ENCODE results near the gene ANKRD24.
"Not testable (repeated sequence)": the region's sequence is repeated elsewhere in the genome, so short reads cannot be mapped to it uniquely, and the experiment has no call there.

Gene ANKRD24

DNA sequence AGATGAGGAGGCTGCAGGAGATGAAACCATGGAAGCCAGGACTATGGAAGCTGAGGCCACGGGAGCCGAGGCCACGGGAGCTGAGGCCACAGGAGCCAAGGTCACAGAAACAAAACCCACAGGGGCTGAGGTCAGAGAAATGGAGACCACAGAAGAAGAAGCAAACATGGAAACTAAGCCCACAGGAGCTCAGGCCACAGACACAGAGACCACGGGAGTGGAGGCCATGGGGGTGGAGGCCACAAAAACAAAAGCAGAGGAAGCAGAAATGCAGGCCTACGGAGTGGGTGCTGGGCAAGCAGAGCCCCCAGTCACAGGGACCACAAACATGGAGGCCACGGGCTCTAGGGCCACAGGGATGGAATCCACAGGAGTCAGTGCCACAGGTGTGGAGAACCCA is 34.4 kb downstream of the ANKRD24 start:
- Histone ChIP-seq H3K4me3 (ENCODE audit: low read length) (no peak overlapping the region), H3K27ac (ENCODE audit: low read length) (no peak overlapping the region)
- WGBS (ENCODE audit: insufficient coverage, insufficient read length) = no CpG with 5 or more reads among the region's 6 CpGs

DNA sequence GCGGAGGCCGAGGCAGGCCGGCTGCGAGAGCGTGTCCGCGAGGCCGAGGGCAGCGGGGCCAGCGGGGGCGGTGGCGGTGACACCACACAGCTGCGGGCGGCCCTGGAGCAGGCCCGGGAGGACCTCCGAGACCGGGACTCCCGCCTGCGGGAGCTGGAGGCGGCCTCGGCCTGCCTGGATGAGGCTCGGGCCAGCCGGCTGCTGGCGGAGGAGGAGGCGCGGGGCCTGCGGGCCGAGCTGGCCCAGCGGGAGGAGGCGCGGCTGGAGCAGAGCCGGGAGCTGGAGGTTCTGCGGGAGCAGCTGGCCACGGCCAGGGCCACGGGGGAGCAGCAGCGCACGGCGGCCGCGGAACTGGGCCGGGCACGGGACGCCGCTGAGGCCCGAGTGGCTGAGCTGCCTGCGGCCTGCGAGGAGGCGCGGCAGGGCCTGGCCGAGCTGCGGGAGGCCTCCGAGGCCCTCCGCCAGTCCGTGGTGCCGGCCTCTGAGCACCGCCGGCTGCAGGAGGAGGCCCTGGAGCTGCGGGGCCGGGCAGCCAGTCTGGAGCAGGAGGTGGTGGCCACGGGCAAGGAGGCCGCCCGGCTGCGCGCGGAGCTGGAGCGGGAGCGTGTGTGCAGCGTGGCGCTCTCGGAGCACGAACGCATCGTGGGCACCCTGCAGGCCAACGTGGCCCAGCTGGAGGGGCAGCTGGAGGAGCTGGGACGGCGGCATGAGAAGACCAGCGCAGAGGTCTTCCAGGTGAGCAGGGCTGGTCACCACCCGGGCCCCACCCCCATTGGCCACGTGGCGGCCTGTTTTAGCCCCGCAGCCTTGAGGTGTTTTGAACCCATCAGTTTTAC is 35.2 kb downstream of the ANKRD24 start:
- no peaks in the 10 kb centered on the region for H3K4me1 ChIP-seq (ENCODE audit: control insufficient read depth, insufficient read depth, low read length)
- no peak overlapping the region for H3K27ac ChIP-seq (ENCODE audit: low read length)
- DNase-seq (ENCODE audit: low read depth, low spot score) = no peak
- WGBS (ENCODE audit: insufficient coverage, insufficient read length) = no CpG with 5 or more reads among the region's 81 CpGs
- H3K4me3 ChIP-seq (ENCODE audit: low read length) = no peak overlapping the region
- no peaks in the 10 kb centered on the region for H3K27me3 ChIP-seq (ENCODE audit: control insufficient read depth, insufficient read depth, low read length)
- no peaks in the 10 kb centered on the region for H3K9me3 ChIP-seq (ENCODE audit: control insufficient read depth, insufficient read depth, low read length)
- H3K36me3 ChIP-seq (ENCODE audit: control insufficient read depth, insufficient read depth, low read length) = peaks cover 2% of the 10 kb centered on the region; the same call in 1 of the 2 replicates

More for the DNA sequence above, 34.4 kb downstream of the ANKRD24 start:
- peaks cover 2% of the 10 kb centered on the region; the same call in 1 of the 2 replicates for H3K36me3 ChIP-seq (ENCODE audit: control insufficient read depth, insufficient read depth, low read length)
- H3K27me3 ChIP-seq (ENCODE audit: control insufficient read depth, insufficient read depth, low read length) = no peaks in the 10 kb centered on the region
- H3K4me1 ChIP-seq (ENCODE audit: control insufficient read depth, insufficient read depth, low read length) = no peaks in the 10 kb centered on the region
- no peaks in the 10 kb centered on the region for H3K9me3 ChIP-seq (ENCODE audit: control insufficient read depth, insufficient read depth, low read length)
- no peak for DNase-seq (ENCODE audit: low read depth, low spot score)

DNA sequence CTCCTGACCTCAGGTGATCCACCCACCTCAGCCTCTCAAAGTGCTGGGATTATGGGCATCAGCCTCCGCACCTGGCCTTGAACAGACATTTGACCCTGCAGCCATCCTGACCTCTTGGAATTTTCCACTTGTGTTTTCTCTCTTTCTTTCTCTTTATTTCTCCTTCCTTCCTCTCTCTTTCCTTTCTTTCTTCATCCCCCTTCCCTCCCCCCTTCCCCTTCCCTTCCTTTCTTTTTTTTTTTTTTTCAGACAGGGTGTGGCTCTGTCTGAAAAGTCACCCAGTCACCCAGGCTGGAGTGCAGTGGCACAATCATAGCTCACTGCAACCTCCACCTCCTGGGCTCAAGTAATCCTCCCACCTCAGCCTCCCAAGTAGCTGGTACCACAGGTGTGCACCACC is 36.0 kb downstream of the ANKRD24 start:
- not testable (repeated sequence) for H3K4me3 ChIP-seq (ENCODE audit: low read length); H3K4me1 ChIP-seq (ENCODE audit: control insufficient read depth, insufficient read depth, low read length); H3K27ac ChIP-seq (ENCODE audit: low read length); H3K9me3 ChIP-seq (ENCODE audit: control insufficient read depth, insufficient read depth, low read length); H3K36me3 ChIP-seq (ENCODE audit: control insufficient read depth, insufficient read depth, low read length); DNase-seq (ENCODE audit: low read depth, low spot score); H3K27me3 ChIP-seq (ENCODE audit: control insufficient read depth, insufficient read depth, low read length)
- no CpG with 5 or more reads among the region's 1 CpG for WGBS (ENCODE audit: insufficient coverage, insufficient read length)

DNA sequence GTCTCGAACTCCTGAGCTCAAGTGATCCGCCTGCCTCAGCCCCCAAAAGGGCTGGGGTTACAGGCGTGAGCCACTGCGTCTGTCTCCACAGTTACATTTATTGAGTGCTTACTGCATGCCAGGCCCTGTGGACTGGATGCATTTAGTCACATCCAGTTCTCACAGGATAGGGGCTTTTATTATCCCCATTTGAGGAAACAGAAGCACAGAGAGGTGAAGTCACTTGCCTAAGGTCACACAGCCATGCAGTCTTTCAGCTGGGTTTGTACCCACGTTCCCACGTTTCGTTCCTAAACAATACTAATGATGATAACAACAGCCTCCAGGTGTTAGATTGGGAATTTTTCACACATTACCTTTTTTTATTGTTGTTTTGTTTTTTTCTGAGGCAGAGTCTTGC is 37.7 kb downstream of the ANKRD24 start:
- no peak overlapping the region for H3K4me3 ChIP-seq (ENCODE audit: low read length)
- no peak for DNase-seq (ENCODE audit: low read depth, low spot score)
- no peaks in the 10 kb centered on the region for H3K9me3 ChIP-seq (ENCODE audit: control insufficient read depth, insufficient read depth, low read length)
- H3K36me3 ChIP-seq (ENCODE audit: control insufficient read depth, insufficient read depth, low read length) = peaks cover 2% of the 10 kb centered on the region; the same call in 1 of the 2 replicates
- no peak overlapping the region for H3K27ac ChIP-seq (ENCODE audit: low read length)
- whole genome bisulfite sequencing (ENCODE audit: insufficient coverage, insufficient read length) = no CpG with 5 or more reads among the region's 7 CpGs
- no peaks in the 10 kb centered on the region for H3K27me3 ChIP-seq (ENCODE audit: control insufficient read depth, insufficient read depth, low read length)
- H3K4me1 ChIP-seq (ENCODE audit: control insufficient read depth, insufficient read depth, low read length) = no peaks in the 10 kb centered on the region

DNA sequence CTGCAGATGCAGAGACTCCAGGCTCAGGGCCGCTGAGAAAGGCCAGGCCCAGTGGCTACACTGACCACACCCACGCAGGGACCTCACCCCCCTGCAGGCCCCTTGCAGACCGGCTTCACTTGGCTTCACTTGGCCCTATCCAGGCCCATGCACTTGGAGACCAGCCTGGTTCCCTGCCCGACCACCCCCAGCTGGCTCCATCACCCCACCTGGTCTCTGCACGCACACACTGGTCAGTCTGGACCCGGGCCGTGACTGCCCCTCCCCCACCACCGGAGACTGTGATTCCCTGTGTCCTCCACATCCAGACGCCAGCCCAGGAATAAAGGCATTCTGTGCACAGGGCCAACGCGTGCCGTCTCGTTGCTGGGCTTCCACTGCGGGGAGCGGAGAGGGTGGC is 42.0 kb downstream of the ANKRD24 start:
- DNase-seq (ENCODE audit: low read depth, low spot score) = no peak
- no CpG with 5 or more reads among the region's 15 CpGs for WGBS (ENCODE audit: insufficient coverage, insufficient read length)
- Histone ChIP-seq H3K36me3 (ENCODE audit: control insufficient read depth, insufficient read depth, low read length) (no peaks in the 10 kb centered on the region), H3K27ac (ENCODE audit: low read length) (no peak overlapping the region), H3K4me3 (ENCODE audit: low read length) (no peak overlapping the region), H3K4me1 (ENCODE audit: control insufficient read depth, insufficient read depth, low read length) (0 out of 2 replicates have a peak, but pooled peaks cover 1% of the 10 kb centered on the region), H3K9me3 (ENCODE audit: control insufficient read depth, insufficient read depth, low read length) (no peaks in the 10 kb centered on the region), H3K27me3 (ENCODE audit: control insufficient read depth, insufficient read depth, low read length) (no peaks in the 10 kb centered on the region)

DNA sequence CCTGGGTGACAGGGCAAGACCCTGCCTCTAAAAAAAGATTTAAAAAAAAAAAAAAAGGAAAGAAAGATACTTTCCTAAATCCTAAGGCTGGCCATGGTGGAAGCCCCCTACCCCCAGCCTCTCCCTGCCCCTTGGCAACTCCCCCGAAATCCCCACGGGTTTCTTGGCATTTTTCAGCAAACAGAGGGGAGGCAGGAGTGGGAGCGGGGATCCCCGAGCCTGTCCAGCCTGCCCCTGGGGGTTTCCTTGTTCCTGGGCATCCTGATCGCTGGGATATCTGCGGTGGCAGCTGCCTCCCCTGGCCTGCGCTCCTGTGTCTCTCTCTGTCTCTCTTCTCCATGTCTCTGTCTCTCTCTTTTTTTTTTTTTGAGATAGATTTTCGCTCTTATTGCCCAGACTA is 43.4 kb downstream of the ANKRD24 start:
- Histone ChIP-seq H3K27ac (ENCODE audit: low read length) (no peak overlapping the region), H3K36me3 (ENCODE audit: control insufficient read depth, insufficient read depth, low read length) (no peaks in the 10 kb centered on the region), H3K9me3 (ENCODE audit: control insufficient read depth, insufficient read depth, low read length) (no peaks in the 10 kb centered on the region), H3K4me3 (ENCODE audit: low read length) (no peak overlapping the region), H3K27me3 (ENCODE audit: control insufficient read depth, insufficient read depth, low read length) (no peaks in the 10 kb centered on the region), H3K4me1 (ENCODE audit: control insufficient read depth, insufficient read depth, low read length) (0 out of 2 replicates have a peak, but pooled peaks cover 2% of the 10 kb centered on the region)
- DNase-seq (ENCODE audit: low read depth, low spot score) = no peak
- WGBS (ENCODE audit: insufficient coverage, insufficient read length) = no CpG with 5 or more reads among the region's 8 CpGs

DNA sequence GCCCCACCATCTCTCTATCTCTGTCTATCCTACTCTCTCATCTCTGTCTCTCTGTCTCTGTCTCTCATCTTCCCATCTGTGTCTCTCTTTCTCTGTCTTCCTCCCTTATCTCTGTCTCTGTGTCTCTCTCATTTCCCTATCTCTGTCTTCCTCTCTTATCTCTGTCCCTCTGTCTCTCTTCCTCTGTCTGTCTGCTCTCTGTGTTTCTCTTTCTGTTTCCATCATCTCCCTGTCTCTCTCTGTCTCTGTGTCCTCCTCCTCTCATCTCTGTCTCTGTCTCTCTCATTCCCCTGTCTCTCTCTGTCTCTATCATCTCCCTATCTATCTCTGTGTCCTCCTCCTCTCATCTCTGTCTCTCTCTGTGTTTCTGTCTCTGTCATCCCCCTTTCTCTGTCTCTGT is 45.3 kb downstream of the ANKRD24 start:
- no peak overlapping the region for H3K27ac ChIP-seq (ENCODE audit: low read length)
- H3K4me3 ChIP-seq (ENCODE audit: low read length) = no peak overlapping the region
- no peaks in the 10 kb centered on the region for H3K9me3 ChIP-seq (ENCODE audit: control insufficient read depth, insufficient read depth, low read length)
- H3K36me3 ChIP-seq (ENCODE audit: control insufficient read depth, insufficient read depth, low read length) = no peaks in the 10 kb centered on the region
- no peak for DNase-seq (ENCODE audit: low read depth, low spot score)
- H3K27me3 ChIP-seq (ENCODE audit: control insufficient read depth, insufficient read depth, low read length) = no peaks in the 10 kb centered on the region
- 0 out of 2 replicates have a peak, but pooled peaks cover 2% of the 10 kb centered on the region for H3K4me1 ChIP-seq (ENCODE audit: control insufficient read depth, insufficient read depth, low read length)

DNA sequence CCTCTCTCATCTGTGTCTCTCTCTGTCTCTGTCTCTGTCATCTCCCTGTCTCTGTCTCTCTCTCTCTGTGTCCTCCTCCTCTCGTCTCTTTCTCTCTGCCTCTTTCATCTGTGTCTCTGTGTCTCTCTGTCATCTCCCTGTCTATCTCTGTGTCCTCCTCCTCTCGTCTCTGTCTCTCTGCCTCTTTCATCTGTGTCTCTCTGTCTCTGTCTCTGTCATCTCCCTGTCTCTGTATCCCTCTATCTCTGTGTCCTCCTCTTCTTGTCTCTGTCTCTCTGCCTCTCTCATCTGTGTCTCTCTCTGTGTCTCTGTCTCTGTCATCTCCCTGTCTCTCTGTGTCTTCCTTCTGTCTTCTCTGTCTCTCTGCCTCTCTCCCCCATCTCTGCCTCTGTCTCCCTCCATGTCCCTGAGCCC is 46.3 kb downstream of the ANKRD24 start:
- no CpG with 5 or more reads among the region's 2 CpGs for WGBS (ENCODE audit: insufficient coverage, insufficient read length)
- Histone ChIP-seq H3K36me3 (ENCODE audit: control insufficient read depth, insufficient read depth, low read length) (no peaks in the 10 kb centered on the region), H3K9me3 (ENCODE audit: control insufficient read depth, insufficient read depth, low read length) (no peaks in the 10 kb centered on the region), H3K4me3 (ENCODE audit: low read length) (no peak overlapping the region), H3K4me1 (ENCODE audit: control insufficient read depth, insufficient read depth, low read length) (peaks cover 2% of the 10 kb centered on the region; the same call in 1 of the 2 replicates), H3K27ac (ENCODE audit: low read length) (no peak overlapping the region), H3K27me3 (ENCODE audit: control insufficient read depth, insufficient read depth, low read length) (no peaks in the 10 kb centered on the region)
- DNase-seq (ENCODE audit: low read depth, low spot score) = no peak

DNA sequence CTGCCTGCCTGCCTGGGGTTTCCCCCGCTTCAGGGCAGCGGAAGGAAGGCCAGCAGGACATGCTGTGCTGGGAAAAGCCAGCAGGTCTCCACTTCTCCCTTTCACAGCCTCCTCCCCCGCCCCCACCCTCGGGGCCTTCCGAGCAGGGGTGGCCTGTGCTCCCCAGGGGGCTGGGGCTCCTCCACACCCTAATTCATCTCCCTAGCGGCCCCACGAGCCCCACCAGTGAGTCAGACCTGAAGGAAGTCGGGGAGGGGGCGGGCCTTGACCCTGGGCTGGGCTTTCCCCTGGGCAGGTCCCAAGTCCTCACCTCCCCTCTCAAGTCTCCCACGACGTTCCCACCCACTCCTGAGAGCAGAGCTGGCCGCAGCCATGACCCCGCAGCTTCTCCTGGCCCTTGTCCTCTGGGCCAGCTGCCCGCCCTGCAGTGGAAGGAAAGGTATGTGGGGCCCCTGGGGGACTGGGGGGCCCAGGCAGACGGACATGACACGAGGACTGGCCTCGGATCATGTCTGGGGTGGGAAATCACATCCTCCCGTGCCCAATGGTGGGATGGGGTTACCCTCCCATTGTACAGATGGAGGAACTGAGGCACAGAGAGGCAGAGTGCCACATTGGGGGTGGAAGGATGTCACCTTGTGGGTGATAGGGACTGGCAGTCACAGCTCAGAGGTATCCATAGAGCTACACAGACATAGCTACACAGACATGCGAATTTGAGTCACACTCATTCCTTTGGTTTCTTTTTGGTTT is 46.9 kb downstream of the ANKRD24 start, which contains the start of gene EBI3:
Gene EBI3 (plus strand): TSS at position 345 of the 753 bp plus-strand sequence. CDS start 28 bp downstream, at position 373.
- peaks cover 2% of the 10 kb centered on the region; the same call in 1 of the 2 replicates for H3K4me1 ChIP-seq (ENCODE audit: control insufficient read depth, insufficient read depth, low read length)

DNA sequence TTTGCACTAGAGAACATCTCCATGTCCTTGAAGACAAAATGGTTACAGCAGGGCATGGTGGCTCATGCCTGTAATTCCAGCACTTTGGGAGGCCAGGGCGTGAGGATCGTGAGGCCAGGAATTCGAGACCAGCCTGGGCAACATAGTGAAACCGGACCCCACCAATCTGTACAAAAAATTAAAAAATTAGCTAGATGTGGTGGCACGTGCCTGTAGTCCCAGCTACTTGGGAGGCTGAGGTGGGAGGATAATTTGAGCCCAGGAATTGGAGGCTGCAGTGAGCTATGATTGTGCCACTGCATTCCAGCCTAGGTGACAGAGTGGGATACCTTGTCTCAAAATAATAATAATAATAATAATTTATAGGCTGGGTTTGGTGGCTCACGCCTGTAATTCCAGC is 47.7 kb downstream of the ANKRD24 start:
- not testable (repeated sequence) for H3K27me3 ChIP-seq (ENCODE audit: control insufficient read depth, insufficient read depth, low read length); H3K4me3 ChIP-seq (ENCODE audit: low read length); H3K27ac ChIP-seq (ENCODE audit: low read length); H3K36me3 ChIP-seq (ENCODE audit: control insufficient read depth, insufficient read depth, low read length); H3K9me3 ChIP-seq (ENCODE audit: control insufficient read depth, insufficient read depth, low read length); H3K4me1 ChIP-seq (ENCODE audit: control insufficient read depth, insufficient read depth, low read length); DNase-seq (ENCODE audit: low read depth, low spot score)
- WGBS (ENCODE audit: insufficient coverage, insufficient read length) = no CpG with 5 or more reads among the region's 6 CpGs

More for the DNA sequence above, 46.9 kb downstream of the ANKRD24 start, which contains the start of gene EBI3:
- Histone ChIP-seq H3K27ac (ENCODE audit: low read length) (no peak within 1 kb of the TSS), H3K9me3 (ENCODE audit: control insufficient read depth, insufficient read depth, low read length) (no peaks in the 10 kb centered on the region), H3K27me3 (ENCODE audit: control insufficient read depth, insufficient read depth, low read length) (no peaks in the 10 kb centered on the region), H3K4me3 (ENCODE audit: low read length) (no peak within 1 kb of the TSS), H3K36me3 (ENCODE audit: control insufficient read depth, insufficient read depth, low read length) (no peaks in the 10 kb centered on the region)
- no CpG with 5 or more reads among the region's 19 CpGs for WGBS (ENCODE audit: insufficient coverage, insufficient read length)
- no peak for DNase-seq (ENCODE audit: low read depth, low spot score)
